GM18868 (cell line): Measurements from ENCODE around the gene TMC1.

Experiments used
- ATAC-seq: cut with Tn5 transposase; IDR thresholded peaks from one replicate; pipeline ENCODE4 v1.9.1; 2021; ENCODE audit warnings: mild to moderate bottlenecking, moderate library complexity; ENCODE audit not compliant: unreplicated experiment

Gene TMC1

GRCh38 chr9:72600671-72601070 lies 79.3 kb downstream of the TMC1 start:
- no peak for ATAC-seq

- ATAC-seq = peak; percentile 35
Observed at GRCh38 chr9:72601615-72602014, 80.2 kb downstream of the TMC1 start.

GRCh38 chr9:72612449-72612848 lies 91.0 kb downstream of the TMC1 start:
- ATAC-seq = no peak

GRCh38 chr9:72614067-72614466 lies 92.7 kb downstream of the TMC1 start:
- no peak for ATAC-seq

- no peak for ATAC-seq
Observed at GRCh38 chr9:72615931-72616330, 94.5 kb downstream of the TMC1 start.

- no peak for ATAC-seq
Observed at GRCh38 chr9:72618811-72619210, 97.4 kb downstream of the TMC1 start.

- no peak for ATAC-seq
Observed at GRCh38 chr9:72622186-72622585, 100.8 kb downstream of the TMC1 start.

GRCh38 chr9:72623156-72623555 lies 101.7 kb downstream of the TMC1 start:
- ATAC-seq = no peak

- no peak for ATAC-seq
Observed at GRCh38 chr9:72627147-72627546, 105.7 kb downstream of the TMC1 start.

- no peak for ATAC-seq
Observed at GRCh38 chr9:72627956-72628540, 106.6 kb downstream of the TMC1 start.

GRCh38 chr9:72633966-72634365 lies 112.6 kb downstream of the TMC1 start:
- no peak for ATAC-seq

GRCh38 chr9:72635197-72635596 lies 113.8 kb downstream of the TMC1 start:
- ATAC-seq = peak; percentile 99

GRCh38 chr9:72636621-72637020 lies 115.2 kb downstream of the TMC1 start:
- ATAC-seq = no peak

- no peak for ATAC-seq
Observed at GRCh38 chr9:72643651-72644050, 122.2 kb downstream of the TMC1 start.

- ATAC-seq = no peak
Observed at GRCh38 chr9:72646061-72646460, 124.7 kb downstream of the TMC1 start.

- no peak for ATAC-seq
Observed at GRCh38 chr9:72648324-72649126, 127.1 kb downstream of the TMC1 start.

GRCh38 chr9:72649127-72649442 lies 127.7 kb downstream of the TMC1 start:
- no peak for ATAC-seq

- no peak for ATAC-seq
Observed at GRCh38 chr9:72650206-72650605, 128.8 kb downstream of the TMC1 start.

- ATAC-seq = no peak
Observed at GRCh38 chr9:72656021-72656420, 134.6 kb downstream of the TMC1 start.

- ATAC-seq = peak; percentile 68
Observed at GRCh38 chr9:72657023-72657422, 135.6 kb downstream of the TMC1 start.

- ATAC-seq = no peak
Observed at GRCh38 chr9:72658703-72659102, 137.3 kb downstream of the TMC1 start.

GRCh38 chr9:72661401-72662135 lies 140.2 kb downstream of the TMC1 start:
- ATAC-seq = no peak
